Measurements from ENCODE around the gene CACNA1C.

The CACNA1C gene

DNA sequence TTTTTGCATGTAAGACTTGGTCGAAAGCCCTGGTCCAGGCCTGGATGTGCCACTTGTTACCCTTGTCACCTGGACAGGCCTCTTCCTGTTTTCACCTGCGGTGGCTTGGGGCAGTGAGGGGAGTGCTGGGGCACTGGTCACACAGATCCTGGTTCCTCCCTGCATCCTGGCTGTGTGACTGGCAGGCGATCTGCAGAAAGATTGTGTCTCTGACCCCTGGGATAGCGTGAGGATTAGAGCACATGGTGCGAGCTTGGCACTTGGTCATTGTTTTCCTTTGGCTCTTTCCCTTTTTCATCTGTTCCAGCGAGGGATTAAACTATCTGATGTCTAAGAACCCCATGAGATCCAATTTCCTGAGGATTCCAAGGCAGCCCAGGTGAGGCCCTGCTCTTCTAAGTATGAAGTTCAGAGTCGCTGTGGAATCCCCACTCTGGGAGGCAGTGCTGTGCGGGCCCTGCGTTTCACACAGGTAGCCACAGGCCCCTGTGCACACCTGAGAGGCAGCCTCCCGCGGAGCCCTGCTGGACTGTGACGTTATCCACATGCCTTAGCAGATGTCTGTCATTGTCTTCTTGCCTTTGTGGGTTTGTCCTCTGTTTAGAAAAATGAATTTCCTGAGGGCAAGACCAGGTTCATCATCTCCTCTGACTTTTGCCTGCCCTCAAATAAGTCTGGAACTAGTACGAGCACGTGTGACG lies 288.4 kb downstream of the CACNA1C start:
- DNase-seq, result no peak
- TF ChIP-seq, protein P1, sequence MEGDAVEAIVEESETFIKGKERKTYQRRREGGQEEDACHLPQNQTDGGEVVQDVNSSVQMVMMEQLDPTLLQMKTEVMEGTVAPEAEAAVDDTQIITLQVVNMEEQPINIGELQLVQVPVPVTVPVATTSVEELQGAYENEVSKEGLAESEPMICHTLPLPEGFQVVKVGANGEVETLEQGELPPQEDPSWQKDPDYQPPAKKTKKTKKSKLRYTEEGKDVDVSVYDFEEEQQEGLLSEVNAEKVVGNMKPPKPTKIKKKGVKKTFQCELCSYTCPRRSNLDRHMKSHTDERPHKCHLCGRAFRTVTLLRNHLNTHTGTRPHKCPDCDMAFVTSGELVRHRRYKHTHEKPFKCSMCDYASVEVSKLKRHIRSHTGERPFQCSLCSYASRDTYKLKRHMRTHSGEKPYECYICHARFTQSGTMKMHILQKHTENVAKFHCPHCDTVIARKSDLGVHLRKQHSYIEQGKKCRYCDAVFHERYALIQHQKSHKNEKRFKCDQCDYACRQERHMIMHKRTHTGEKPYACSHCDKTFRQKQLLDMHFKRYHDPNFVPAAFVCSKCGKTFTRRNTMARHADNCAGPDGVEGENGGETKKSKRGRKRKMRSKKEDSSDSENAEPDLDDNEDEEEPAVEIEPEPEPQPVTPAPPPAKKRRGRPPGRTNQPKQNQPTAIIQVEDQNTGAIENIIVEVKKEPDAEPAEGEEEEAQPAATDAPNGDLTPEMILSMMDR (IDR thresholded peaks at IDR 0.05; ENCODE audit: low read depth, low read length), result no peak
- no peaks in the 10 kb centered on the region; the same call in 1 of the 2 replicates for H3K27me3 ChIP-seq
- no peaks in the 10 kb centered on the region for H3K36me3 ChIP-seq
- no peaks in the 10 kb centered on the region for H3K4me1 ChIP-seq
- no peaks in the 10 kb centered on the region for H3K9me3 ChIP-seq
- no peak overlapping the region for H3K4me3 ChIP-seq (ENCODE audit: low read depth, low read length)

DNA sequence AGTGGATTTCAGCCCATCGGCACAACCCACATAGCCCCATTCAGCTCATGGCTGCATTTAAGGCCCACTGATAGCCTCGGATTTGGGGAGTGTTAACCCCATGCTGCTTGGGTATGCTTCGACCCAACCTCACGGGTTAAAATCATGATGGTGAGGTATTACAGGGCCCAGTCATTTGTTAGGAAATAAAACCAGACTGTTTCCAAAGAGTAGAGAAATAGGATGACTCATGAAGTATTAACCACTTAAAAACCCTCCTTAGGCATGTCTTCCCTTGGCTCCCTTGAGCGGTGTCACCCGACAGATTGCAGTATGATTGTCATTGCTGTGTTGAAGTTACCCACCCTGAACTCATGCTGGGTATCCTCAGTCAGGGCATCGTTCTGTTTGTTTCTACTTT lies 289.1 kb downstream of the CACNA1C start:
- DNase-seq, result no peak
- Histone ChIP-seq H3K27me3 (no peaks in the 10 kb centered on the region; the same call in 1 of the 2 replicates), H3K4me3 (ENCODE audit: low read depth, low read length) (no peak overlapping the region), H3K9me3 (no peaks in the 10 kb centered on the region), H3K4me1 (no peaks in the 10 kb centered on the region), H3K36me3 (no peaks in the 10 kb centered on the region)
- TF ChIP-seq, protein P1 (IDR thresholded peaks at IDR 0.05; ENCODE audit: low read depth, low read length), result no peak

DNA sequence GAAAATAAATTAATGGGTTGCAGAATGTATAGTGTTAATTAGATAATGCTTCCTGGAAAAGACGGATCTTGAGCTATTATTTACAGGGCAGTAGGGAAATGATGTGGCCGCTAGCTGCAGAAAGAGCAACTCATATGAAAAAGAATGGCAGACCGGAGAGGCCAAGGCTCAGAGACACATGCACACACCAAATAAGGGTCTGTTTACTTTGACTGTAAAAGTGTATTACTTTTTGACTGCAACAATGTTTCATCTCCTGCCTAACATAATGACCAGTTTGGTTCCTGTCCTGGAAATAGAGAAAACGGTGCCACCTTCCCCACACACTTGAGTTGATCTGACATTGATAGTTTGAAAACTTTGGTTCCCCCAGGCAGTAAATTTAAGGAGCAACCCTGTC lies 290.9 kb downstream of the CACNA1C start:
- H3K27me3 ChIP-seq, result no peaks in the 10 kb centered on the region; the same call in 1 of the 2 replicates
- H3K9me3 ChIP-seq, result no peaks in the 10 kb centered on the region
- no peaks in the 10 kb centered on the region for H3K36me3 ChIP-seq
- no peaks in the 10 kb centered on the region for H3K4me1 ChIP-seq
- DNase-seq, result no peak
- H3K4me3 ChIP-seq (ENCODE audit: low read depth, low read length), result no peak overlapping the region
- TF ChIP-seq, protein P1 (IDR thresholded peaks at IDR 0.05; ENCODE audit: low read depth, low read length), result no peak

DNA sequence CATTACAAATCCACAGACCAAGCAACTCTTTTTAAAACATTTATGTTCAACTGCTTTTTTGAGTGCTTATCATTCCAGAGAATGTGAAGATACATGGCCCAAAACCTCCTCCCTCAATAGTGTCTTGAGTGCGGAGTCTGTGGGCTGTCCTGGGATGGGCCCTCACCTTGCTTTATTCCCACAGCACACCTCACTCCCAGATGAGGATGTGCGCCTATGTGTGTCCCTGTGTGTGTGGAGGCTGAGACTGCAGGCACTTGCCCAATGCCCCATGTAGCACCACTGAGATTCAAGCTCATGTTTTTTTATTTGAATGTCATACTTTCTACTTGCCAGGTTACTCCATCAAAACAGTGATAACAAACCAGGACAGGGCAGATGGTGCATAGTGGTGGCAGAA lies 291.7 kb downstream of the CACNA1C start:
- H3K27me3 ChIP-seq, result no peaks in the 10 kb centered on the region; the same call in 1 of the 2 replicates
- DNase-seq, result no peak
- H3K4me3 ChIP-seq (ENCODE audit: low read depth, low read length), result no peak overlapping the region
- TF ChIP-seq, protein P1 (IDR thresholded peaks at IDR 0.05; ENCODE audit: low read depth, low read length), result no peak
- H3K36me3 ChIP-seq, result no peaks in the 10 kb centered on the region
- H3K9me3 ChIP-seq, result no peaks in the 10 kb centered on the region
- H3K4me1 ChIP-seq, result no peaks in the 10 kb centered on the region

DNA sequence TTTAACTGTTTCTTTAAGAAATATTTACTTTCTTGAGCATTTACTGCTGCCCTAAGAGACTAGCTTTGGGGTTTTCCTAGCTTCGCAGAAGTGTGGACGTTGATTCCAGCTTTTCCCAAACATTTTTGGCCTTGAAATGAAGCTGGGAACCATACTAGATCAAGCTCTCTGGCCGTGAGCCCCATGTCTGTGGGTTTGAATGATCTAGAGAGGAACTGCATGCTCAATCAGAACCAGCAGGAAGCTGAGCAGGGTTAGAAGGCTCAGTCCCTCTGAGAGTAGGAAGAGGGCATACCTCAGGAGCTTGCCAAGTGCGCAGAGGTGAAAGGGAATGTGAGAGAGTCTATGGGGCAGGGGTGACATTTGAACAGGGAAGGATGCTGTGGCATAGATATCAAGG lies 292.1 kb downstream of the CACNA1C start:
- no peaks in the 10 kb centered on the region for H3K4me1 ChIP-seq
- no peaks in the 10 kb centered on the region for H3K9me3 ChIP-seq
- no peaks in the 10 kb centered on the region for H3K36me3 ChIP-seq
- no peak for DNase-seq
- no peak overlapping the region for H3K4me3 ChIP-seq (ENCODE audit: low read depth, low read length)
- TF ChIP-seq, protein P1 (IDR thresholded peaks at IDR 0.05; ENCODE audit: low read depth, low read length), result no peak
- no peaks in the 10 kb centered on the region; the same call in 1 of the 2 replicates for H3K27me3 ChIP-seq

DNA sequence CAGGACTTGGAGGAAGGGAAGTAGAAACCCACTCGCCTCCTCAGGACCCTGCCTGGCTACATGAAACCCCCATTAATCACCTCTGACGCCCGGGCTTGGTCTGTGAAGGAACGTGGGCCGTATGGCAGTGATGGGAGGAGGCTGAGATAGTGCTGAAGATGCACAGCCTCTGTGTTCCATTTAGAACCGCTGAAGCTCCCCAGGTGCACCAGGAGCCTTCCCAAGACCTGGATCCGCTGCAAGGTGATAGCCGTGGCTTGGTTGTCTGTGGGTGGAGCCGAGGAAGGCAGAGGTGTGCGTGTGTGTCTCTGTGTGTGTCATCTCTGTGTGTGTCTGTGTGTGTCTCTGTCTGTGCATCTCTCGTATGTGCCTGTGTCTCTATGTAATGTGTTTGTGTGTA lies 293.1 kb downstream of the CACNA1C start:
- TF ChIP-seq, protein P1 (IDR thresholded peaks at IDR 0.05; ENCODE audit: low read depth, low read length), result no peak
- Histone ChIP-seq H3K4me1 (no peaks in the 10 kb centered on the region), H3K9me3 (no peaks in the 10 kb centered on the region), H3K36me3 (no peaks in the 10 kb centered on the region), H3K27me3 (no peaks in the 10 kb centered on the region; the same call in 1 of the 2 replicates), H3K4me3 (ENCODE audit: low read depth, low read length) (no peak overlapping the region)
- no peak for DNase-seq
